Endometrium (tissue), 2 donors: ENCODE measurements around the gene PLA2G4A.
"Not testable (repeated sequence)": the region's sequence is repeated elsewhere in the genome, so short reads cannot be mapped to it uniquely, and the experiment has no call there.

Experiments
- FAIRE-seq: peaks from 2 replicates; lab custom pipeline; 2012; peaks lifted over from hg19 to GRCh38; lab: Jason Lieb, UNC
- donor health status: control.
- donor health status: control.

The PLA2G4A gene

DNA sequence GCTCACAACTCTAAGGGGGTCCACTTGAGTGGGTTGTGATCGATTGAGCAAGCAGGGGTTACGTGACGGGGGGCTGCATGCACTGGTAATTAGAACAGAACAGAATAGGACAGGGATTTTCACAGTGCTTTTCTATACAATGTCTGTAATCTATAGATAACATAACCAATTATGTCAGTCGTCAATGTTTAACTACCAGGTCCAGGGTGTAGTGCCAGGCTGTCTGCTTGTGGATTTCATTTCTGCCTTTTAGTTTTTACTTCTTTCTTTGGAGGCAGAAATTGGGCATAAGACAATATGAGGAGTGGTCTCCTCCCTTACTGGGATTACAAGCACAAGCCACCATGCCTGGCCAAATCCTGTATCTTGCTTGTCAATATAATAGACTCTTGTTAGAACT is 94.1 kb downstream of the PLA2G4A start:
- FAIRE-seq, result not testable (repeated sequence)

DNA sequence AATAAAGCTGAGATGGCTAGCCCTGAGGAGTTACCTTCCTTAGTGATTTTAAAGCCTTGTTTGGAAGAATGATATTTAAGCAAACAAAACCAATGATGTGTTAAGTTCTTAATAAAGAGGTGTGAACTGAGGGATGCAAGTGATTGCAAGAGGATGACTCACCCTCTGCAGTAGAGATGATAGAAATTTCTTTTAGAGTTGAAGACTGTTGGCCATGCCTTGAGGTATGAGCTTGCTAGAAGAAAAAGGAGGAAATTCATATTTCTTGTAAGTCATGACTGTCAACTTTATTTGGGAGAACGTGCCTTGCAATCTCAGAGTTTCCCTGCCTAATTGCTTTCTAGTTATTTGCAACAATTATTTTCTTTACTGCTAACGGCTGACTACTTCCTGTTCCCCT is 94.7 kb downstream of the PLA2G4A start:
- no peak for FAIRE-seq

DNA sequence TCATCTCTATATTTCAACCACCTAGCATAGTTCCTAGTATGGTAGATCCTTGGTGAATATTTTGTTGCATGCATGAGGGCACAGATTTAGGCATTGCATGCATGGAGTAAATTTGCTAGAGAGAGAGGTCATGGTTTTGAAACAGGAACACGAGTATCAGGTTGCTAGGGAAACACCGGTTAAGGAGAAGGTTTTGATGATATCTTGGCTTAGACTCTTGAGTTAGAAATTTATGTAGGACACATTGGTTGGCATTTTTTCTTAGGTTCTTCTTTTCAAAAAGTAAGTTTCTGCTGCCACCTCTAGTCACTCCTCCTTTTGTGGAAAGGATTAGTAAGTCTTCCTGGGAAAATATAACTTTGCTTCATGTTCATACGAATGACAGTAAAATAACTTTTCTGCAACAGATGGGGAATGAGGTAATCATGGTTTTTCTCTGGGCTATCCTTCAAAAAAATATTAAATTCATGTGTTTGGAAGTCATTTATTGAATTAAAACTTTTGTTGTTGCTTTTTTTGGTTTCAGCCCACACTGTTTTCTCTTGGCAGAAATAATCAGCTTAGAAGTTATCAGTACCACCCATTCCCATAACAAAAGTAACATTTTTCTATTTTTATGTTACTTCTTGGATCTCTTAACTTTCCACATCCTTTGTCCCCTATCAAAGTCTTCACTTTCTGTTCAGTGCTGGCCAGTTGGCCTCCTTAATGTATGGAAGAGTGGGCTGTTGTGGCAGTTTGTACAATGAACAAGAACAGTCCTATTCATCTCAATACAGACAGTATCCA is 97.3 kb downstream of the PLA2G4A start:
- FAIRE-seq, result peak; percentile 18

DNA sequence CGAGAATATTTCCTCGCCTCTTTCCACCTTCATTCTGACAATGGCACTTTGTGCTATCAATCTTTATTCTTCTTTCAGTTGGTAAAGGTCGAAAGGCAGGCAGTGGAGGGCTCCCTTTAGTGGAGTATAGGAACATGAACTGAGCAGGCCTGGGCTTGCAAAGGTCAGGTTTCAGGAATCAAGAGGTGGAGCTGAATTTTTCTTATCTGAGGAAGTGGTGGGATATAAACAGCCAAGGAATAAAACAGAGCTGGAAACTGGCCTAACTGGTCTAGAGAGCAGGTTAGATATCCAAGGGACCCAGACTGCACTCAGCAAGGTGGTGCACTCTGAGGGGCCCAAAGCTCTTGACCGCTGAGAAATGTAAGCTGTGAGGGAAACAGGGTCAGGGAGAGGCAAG is 99.1 kb downstream of the PLA2G4A start:
- FAIRE-seq, result no peak

DNA sequence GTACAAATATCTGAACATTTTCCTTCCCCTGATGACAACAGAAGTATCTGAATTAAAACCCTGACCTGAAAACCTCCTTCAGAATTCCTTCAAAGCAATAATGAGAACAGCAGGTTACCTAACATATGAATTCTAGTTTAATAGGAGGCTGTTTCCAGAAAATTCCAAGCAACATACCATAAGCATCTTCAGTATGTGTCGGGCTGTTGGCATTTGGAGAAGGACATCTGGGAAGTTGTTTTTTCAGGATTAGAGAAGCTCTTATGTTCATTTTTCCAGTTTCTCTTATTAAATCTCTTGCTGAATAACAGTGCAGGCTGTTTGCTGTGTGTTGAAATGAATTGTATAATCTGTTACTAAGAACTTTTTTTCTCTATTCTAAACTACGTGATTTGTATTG is 101.5 kb downstream of the PLA2G4A start:
- no peak for FAIRE-seq

DNA sequence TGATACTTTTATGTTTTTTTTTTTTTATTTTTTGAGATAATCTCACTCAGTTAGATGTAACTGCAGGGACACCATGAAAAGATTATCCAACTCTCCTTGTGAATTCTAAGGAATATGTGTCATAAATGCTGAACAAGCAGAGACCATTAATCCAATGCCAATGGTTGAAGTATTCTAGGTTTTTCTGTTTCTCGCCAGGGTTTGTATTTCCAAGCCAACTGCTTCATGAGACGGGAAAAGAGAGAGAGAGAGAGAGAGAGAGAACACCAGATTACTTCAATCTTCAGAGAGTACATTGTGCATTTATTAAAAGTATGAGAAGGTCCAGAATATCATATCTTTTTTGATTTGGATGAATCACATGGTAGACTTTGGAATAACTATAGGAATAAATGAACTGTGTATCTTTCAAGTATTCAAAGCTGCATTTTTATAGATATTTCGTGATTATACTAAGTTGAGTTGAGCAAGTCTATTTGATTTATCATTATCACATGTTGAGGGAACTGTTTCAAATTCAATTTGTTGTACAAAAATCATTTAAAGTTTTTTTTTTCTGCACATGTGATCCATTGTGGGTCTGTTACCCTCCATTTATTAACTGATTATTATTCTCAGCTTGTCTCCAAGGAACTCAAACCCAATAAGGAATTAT is 108.4 kb downstream of the PLA2G4A start:
- FAIRE-seq, result no peak

DNA sequence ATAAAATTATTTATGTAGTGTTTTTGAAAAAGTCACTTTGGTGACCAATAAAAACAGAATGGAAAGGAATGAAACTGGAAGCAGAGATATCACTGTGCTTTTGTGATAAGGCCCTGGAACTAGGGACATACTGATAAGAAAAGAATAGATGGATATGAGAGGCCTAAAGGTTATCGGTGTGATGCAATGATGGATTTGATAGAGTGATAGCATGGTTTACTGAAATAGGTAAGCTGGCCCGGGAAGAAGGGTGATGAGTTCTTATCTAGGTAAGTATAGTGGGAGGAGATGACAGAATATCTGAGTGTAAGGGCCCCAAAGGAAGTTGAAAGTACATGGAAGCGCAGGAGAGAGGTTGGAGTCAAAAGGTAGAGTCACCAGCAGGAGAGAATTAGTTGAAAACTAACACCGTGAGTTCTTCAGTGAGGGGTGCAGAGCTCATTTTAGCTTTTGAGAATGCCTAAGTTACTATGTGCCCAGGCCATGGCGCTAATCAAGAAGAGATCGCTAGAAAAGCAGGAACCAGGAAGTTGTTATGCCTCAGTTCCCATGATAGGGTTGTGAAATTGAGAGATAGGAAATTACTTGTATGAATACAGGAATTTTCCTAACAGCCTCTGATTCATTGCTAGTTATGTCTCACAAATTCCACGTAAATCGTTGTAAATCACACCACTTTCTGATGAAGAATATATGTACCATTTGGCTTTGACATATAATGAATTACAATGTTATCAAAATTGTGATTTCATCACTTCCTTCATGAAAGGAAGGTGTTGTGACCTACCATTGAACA is 115.3 kb downstream of the PLA2G4A start:
- FAIRE-seq, result no peak

DNA sequence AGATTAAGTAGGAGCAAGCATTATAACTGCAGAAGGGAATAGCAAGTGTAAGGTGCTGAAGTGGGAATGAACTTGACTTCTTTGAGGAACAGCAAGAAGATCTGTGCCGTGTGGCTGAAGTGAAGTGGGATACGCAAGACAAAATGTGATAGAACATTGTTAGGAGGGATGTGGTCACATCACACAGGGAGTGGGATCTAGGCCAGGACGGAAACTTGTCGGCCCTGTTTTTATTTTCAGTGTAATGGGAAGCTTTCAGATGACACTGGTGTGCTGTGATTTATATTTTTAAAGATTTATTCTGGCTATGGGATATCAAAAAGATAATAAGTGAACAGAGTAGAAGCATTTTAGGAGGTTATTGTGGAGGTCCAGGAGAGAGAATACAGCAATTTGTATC is 116.4 kb downstream of the PLA2G4A start:
- FAIRE-seq, result no peak

DNA sequence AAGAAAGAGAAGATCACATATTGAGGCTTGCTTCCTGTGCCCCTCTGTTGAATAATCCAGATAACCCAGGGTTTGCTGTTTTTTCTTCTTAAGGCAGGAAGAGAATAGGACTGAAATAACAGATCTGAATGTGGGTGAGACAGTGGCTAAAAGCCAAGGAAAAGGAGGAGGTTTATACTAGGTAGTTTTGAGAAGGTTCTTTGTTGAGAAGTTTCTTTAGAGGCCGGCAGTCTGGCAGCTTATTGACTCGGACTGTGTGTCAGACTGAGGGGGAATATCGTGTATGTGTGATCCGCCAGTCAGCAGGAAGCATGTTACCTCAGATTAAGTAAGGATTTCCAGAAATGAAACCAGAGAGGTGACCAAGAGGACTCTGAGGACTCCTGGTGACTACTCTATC is 119.8 kb downstream of the PLA2G4A start:
- FAIRE-seq, result no peak

DNA sequence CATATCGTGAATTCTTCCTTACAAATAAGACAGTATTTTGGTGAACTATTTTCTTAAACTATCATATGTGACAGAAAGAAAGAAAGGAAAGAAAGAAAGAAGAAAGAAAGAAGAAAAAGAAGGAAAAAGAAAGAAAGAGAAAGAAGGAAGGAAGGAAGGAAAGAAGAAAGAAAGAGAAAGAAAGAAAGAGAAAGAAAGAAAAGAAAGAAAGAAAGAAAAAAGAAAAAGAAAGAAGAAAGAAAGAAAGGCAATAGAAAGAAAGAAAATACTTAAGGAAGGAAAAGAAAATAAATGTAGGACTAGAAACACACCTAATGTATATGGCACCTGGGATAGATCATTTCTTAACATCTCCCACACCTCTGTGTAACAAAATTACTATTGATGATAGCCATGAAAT is 120.4 kb downstream of the PLA2G4A start:
- no peak for FAIRE-seq

DNA sequence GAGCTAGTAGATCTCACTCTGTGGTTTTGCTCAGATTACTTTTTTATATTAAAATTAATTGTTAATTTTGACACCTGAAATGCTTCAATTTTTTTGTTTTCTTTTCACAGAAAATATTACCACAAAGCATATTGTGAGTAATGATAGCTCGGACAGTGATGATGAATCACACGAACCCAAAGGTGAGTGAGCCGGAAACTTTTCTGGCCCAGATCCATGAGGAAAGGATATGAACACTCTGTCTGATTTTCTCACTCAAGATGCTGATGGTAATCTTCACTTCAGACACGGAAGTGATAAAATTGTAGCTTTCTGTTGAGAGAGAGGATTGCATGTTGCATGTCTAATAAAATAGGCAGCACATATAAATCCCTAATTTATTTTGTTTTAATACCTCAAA is 121.8 kb downstream of the PLA2G4A start:
- FAIRE-seq, result no peak

DNA sequence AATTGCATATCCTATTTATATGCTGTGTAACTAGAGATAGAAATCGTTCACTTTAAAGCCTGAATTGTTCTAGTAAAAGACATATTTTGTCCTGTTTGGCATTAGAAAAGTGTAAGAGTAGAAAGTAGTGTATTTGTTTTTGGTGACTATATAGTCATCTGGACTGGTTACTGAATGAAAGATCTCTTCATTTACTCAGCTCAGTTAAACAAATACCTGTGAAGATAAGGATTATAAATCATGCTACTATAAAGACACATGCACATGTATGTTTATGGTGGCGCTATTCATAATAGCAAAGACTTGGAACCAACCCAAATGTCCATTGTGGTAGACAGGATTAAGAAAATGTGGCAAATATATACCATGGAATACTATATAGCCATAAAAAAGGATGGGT is 125.1 kb downstream of the PLA2G4A start:
- no peak for FAIRE-seq

DNA sequence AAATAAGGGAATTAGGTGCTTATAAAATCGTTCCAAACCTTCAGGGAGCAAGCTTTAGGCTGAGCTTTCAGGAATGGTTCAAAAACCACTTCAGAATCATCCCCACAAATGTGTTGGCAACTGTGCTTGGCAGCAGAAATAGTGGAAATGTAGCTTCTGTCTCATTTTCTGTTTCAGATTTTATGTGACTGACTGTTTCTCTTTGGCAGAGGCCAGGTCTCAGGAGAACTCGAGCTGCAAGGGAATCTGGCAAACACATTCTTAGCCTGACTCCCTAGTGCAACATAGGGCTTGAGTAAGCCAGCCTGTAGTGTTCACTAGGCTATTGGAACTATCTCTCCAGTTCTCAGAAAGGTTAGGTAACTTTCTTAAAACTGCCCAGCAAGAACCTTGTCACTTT is 128.6 kb downstream of the PLA2G4A start:
- no peak for FAIRE-seq

DNA sequence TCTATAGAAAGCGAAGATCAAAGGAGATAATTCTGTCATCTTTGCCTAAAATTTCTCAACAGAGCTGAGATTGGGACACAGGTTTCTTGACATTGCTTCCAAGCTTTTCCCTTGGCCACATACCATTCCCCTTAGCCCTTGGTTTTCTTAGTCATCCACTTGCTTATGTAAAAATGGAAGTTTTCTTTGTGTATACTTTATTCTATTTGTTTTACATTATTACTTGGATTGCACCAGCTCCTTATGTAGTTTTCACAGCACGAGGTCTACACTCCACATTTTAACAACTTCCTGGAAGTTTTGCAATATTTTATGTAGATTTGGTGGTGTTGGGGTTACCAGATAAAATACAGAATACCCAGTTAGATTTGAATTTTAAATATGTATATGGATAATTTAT is 129.8 kb downstream of the PLA2G4A start:
- no peak for FAIRE-seq

DNA sequence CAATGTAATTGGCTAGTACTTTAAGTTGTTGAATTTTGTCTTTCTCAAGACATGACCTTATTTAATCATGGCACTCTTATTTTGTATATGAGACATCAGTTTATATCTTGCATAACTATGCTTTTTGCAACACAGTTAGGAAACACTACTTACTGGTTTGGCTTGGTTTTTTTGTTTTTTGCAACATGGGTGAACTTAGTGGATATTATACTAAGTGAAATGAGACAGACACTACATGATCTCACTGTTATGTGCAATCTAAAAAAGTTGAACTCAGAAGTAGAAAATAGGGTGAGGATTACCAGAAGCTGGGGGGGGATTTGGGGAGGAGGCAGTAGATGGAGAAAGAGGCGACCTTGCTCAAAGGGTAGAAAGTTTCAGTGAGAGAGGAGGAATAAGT is 132.1 kb downstream of the PLA2G4A start:
- no peak for FAIRE-seq

DNA sequence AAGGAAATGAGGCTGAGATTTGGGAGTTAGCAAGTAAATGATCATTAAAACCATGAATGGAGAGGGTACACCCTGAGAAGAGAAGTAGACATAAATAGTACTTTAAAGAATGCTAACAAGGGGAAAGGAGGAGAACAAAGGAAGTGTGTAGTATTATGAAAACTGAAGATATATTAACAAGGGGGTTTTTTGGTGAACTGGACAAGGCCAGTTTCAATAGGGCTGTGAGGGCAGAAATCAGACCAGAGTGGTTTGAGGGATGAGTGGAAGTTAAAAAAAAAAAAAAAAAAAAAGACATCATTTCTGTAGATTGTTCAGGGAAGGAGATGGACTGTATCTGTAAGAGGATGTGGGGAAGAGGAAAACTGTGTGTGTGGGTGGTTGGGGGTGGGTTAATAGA is 137.1 kb downstream of the PLA2G4A start:
- no peak for FAIRE-seq

DNA sequence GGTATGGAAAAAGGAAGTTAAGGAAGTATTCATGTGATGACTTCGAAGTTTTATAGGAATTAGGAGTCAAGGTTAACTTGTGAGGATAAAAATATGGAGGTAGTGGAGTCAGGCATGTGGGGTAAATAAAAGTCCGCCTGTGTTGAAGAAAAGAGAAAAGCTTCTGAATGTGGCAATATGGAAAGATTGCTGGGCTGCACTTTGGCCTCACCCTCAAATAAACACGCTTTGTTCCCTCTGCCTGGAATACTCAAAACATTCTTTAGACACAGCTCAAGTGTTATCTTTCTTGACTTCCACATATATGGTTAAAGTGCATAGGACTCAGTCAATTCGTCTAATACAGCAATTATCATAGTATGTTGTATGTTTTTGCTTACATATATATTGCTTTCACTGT is 137.7 kb downstream of the PLA2G4A start:
- FAIRE-seq, result no peak

DNA sequence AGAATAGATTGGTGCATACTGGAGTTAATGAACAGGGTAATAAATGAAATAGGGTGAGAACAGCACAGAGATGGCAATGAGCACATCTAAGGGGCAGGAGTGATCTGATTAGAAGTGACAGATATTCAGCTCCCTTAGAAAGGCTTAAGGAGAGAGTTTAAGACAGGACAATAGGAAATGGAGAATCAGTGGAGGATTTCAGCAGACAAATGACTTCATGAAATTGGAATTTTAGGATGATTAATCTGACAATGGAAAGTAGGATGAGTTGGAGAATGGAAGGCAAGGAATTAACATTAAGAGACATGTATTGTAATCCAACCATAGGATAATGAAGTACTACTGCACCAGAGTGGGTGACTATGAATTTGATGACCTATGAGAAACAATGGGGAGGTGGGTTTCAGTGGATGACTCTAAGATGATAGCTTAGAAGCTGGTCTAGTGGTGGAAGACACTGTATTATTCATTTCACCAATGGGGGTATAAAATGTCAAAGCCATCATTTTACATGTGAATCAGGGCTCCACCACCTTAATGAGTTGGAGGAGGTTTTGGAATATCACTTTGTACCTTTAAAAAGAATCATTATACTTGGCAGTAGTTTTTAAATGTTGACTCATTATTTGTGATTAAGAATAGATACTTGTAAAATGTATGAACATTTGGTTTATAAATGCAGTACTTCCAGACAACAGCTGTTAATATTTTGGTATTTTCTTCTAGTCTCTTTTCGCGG is 139.1 kb downstream of the PLA2G4A start:
- FAIRE-seq, result no peak

DNA sequence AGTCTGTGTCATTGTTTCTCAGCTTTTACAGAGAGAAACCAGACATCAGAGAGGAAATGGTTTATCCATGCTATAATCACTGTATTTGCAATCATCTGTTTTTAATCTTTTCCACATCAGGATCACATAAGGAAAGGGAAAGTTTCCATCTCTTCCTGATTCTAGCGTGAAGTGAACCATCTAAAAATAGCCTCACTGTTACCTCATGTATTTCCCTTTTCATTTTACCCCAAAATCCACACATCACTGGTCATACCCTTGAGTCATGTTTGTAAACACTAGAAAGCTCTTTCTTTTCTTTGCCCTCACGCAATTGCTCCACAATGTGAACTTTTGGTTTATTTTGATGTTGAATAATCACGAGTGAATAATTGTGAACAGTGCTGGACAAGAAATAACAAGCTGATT is 146.0 kb downstream of the PLA2G4A start:
- peak; percentile 26 for FAIRE-seq

DNA sequence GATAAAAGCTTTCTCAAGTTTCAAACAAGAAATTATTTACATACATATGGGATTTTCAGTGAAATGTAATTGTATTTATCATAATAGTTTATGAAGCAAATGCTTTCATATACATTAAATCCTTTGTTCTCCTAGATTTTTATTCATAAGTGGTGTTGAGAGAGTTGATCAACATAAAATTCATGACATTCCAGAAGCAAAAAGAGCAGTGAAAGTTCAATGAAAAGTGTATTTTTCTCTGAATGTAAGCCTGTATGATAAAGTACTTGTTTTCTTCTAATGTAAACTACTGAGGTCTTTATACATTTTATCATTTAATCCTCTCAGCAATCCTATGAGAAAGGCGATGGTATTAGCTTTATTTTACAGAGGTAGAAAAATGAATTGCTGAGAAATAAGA is 146.5 kb downstream of the PLA2G4A start:
- FAIRE-seq, result no peak

DNA sequence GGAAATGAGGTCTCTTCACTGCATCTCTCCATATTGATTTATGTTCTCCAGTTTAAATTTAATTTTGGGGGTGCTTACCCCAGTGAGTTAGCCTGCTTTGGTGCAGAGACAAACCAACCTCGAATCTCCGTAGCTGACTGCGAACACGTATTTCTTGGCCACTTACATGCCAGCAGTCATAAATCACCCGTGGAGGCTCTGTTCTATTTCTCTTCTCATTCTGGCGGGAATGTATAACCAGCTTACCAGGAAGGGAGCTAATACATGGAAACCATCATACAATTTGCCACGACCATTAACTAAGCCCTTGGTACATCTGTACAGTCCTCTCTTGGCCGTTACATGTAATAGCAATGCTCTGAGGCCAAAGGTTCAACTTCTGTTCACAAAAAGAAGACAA is 148.0 kb downstream of the PLA2G4A start:
- no peak for FAIRE-seq

DNA sequence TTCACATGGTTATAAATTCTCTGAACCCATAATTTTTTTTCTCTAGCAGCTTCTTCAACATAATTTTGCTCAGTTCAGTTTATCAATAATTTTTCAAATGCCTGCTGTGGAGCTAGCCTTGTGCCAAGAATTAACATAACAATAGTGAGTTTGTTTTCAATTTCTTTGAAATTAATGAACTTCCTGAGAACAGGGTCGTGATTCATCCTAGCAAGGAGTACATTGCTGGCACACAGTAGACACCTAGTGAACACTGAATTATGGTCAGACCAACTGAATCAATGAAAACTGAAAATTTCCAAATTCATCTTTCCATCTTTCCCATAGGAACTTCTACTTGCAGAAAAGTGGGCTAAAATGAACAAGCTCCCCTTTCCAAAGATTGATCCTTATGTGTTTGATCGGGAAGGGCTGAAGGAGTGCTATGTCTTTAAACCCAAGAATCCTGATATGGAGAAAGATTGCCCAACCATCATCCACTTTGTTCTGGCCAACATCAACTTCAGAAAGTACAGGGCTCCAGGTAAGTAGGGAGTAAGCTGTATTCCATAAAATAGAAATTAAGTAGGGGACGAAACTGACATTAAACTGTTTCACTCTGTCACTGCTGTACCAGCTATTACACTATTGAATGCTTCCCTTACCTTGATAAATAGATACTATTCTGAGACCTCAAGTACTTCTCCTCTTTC is 148.7 kb downstream of the PLA2G4A start:
- FAIRE-seq, result no peak
